Measurements from ENCODE around the gene GPC5. TPM values are rescaled to one million over a fixed set of nuclear protein-coding genes. Genes with fewer than 3 reads are reported as not detected.
A peak's percentile ranks its signal among the peaks of the same experiment; 100 is the strongest.
"Not testable (repeated sequence)": the region's sequence is repeated elsewhere in the genome, so short reads cannot be mapped to it uniquely, and the experiment has no call there.

The GPC5 gene
- total and polyA plus RNA-seq, 2 of the 13 experiments (the other 11 are each of a cell fraction or from before 2014, with no cell fraction given): 0.02 to 0.07 TPM

DNA sequence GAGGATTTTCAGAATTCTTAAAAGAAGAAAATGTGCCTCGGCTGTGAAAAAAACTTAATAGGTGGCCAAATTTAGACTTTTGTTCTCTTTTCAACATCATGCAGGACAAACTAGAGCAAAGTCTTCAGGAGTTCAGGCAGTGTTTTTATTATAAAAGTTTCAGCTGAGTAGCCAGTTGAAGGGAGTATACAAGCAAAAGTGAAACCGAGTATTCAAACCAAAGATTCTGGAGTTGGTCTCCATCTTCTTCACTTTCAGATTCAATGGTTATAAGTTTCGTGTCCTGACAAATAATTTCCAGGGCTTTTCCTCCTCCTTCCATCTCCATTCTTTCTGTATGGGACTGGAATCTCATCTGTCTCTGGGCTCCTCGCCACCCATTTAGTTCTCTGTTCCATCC lies 379.7 kb downstream of the GPC5 start (continued):
- TF ChIP-seq, protein P1, sequence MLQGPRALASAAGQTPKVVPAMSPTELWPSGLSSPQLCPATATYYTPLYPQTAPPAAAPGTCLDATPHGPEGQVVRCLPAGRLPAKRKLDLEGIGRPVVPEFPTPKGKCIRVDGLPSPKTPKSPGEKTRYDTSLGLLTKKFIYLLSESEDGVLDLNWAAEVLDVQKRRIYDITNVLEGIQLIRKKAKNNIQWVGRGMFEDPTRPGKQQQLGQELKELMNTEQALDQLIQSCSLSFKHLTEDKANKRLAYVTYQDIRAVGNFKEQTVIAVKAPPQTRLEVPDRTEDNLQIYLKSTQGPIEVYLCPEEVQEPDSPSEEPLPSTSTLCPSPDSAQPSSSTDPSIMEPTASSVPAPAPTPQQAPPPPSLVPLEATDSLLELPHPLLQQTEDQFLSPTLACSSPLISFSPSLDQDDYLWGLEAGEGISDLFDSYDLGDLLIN (CRISPR knock-in tag; IDR thresholded peaks at IDR 0.05; ENCODE audit: borderline replicate concordance): no peak

DNA sequence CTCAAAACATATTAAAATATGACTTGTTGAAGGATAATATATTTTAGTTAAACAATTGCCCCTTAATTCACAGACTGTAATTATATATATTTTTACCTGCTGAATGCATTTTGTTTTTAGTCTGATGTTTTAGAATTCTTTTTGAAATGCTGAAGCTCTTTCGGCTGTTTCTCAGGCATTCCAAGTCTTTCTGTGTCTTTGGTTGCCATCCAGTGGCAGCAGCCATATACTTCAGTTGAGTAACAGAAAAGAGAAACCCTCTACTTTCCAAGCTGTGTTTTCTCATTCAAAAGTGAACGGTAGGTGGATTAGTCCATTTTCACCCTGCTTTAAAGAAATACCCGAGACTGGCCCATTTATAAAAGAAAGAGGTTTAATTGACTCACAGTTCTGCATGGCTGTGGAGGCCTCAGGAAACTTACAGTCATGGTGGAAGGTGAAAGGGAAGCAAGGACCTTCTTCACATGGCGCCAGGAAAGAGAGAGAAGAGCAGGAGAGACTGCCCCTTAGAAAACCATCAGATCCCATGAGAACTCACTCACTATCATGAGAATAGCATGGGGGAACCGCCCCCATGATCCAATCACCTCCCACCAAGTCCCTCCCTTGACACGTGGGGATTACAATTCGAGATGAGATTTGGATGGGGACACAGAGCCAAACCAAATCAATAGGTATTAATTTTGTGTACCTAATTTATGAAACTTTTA lies 383.7 kb downstream of the GPC5 start:
- FAIRE-seq; H3K79me2 ChIP-seq (ENCODE audit: insufficient read depth, low read length); in situ Hi-C loops (cut with HindIII; ENCODE audit: extremely low pct_ligation_motif_present, low pct_unique_long_range_greater_than_20kb); H3K4me1 ChIP-seq (ENCODE audit: insufficient read depth, low read length); H3K9me3 ChIP-seq (ENCODE audit: low read length); DNase-seq (ENCODE audit: low spot score); intact Hi-C loops (cut with micrococcal nuclease; ENCODE audit: unreplicated experiment); H3K36me3 ChIP-seq (replicated peaks in 1 of 2; ENCODE audit: control insufficient read depth in 1 of 2, insufficient read depth in 2 of 2, low read length in 2 of 2); H4K20me1 ChIP-seq (ENCODE audit: insufficient read depth, low read length); H3K4me2 ChIP-seq (ENCODE audit: low read depth, low read length); H2AFZ ChIP-seq (ENCODE audit: low read length); H3K4me3 ChIP-seq (replicated peaks in 1 of 3; ENCODE audit: insufficient read depth in 1 of 3, low read depth in 2 of 3, low read length in 3 of 3); H3K27ac ChIP-seq (ENCODE audit: extremely low read length, insufficient read depth, low read length); CTCF ChIA-PET (ENCODE audit: low intra/inter-chr PET ratio, low total read pairs); H3K27me3 ChIP-seq (ENCODE audit: control insufficient read depth in 1 of 2, insufficient read depth in 2 of 2, low read length in 2 of 2); POLR2A ChIA-PET; H3K9ac ChIP-seq (ENCODE audit: insufficient read depth, low read depth, low read length); BruUV-seq (replicated peaks): not testable (repeated sequence)
- WGBS (ENCODE audit: low lambda C conversion rate): 19% methylated on average over 7 of the region's 7 CpGs
- peak; percentile 59; the same call in 2 of the 3 replicates for ATAC-seq
- TF ChIP-seq STAG1 (CRISPR knock-in tag; IDR thresholded peaks at IDR 0.05): peak; percentile 38; the same call in 1 of the 2 replicates
- TF ChIP-seq, protein P2, sequence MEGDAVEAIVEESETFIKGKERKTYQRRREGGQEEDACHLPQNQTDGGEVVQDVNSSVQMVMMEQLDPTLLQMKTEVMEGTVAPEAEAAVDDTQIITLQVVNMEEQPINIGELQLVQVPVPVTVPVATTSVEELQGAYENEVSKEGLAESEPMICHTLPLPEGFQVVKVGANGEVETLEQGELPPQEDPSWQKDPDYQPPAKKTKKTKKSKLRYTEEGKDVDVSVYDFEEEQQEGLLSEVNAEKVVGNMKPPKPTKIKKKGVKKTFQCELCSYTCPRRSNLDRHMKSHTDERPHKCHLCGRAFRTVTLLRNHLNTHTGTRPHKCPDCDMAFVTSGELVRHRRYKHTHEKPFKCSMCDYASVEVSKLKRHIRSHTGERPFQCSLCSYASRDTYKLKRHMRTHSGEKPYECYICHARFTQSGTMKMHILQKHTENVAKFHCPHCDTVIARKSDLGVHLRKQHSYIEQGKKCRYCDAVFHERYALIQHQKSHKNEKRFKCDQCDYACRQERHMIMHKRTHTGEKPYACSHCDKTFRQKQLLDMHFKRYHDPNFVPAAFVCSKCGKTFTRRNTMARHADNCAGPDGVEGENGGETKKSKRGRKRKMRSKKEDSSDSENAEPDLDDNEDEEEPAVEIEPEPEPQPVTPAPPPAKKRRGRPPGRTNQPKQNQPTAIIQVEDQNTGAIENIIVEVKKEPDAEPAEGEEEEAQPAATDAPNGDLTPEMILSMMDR (CRISPR knock-in tag; IDR thresholded peaks at IDR 0.05): 0 out of 2 replicates have a peak, but pooled peaks have one; percentile 26

Data from HepG2 (cell line).